Endothelial cell of umbilical vein (primary cell): ENCODE results near the gene NSMCE1.

ENCODE experiments used
- CTCF ChIP-seq, 2 donors: IDR thresholded peaks; 1 replicate in 1 of 2; 2 replicates in 1 of 2; pipeline ENCODE4 v1.5.1; 2011; ENCODE audit warnings: low read length in 2 of 2, mild to moderate bottlenecking in 2 of 2, moderate library complexity in 2 of 2, control low read depth in 1 of 2, inconsistent platforms in 1 of 2, low read depth in 1 of 2; ENCODE audit not compliant: insufficient read depth in 1 of 2; ENCODE audit errors: extremely low read depth in 1 of 2
- EZH2 ChIP-seq: IDR thresholded peaks from 2 replicates; pipeline ENCODE4 v1.6.1; 2012; ENCODE audit warnings: borderline replicate concordance, low read depth, mild to moderate bottlenecking, moderate library complexity, low read length, inconsistent platforms; ENCODE audit not compliant: severe bottlenecking
- FOS ChIP-seq: IDR thresholded peaks from 2 replicates; pipeline ENCODE4 v1.6.1; 2011; ENCODE audit warnings: mild to moderate bottlenecking, low read length, moderate library complexity, borderline replicate concordance; ENCODE audit not compliant: insufficient read depth
- GATA2 ChIP-seq: IDR thresholded peaks from 2 replicates; pipeline ENCODE4 v1.7.0; 2011; ENCODE audit warnings: low read depth, mild to moderate bottlenecking, moderate library complexity, mixed read lengths, low read length; ENCODE audit not compliant: insufficient read length, insufficient read depth
- MYC ChIP-seq: IDR thresholded peaks from one replicate; pipeline ENCODE4 v1.6.1; 2011; ENCODE audit warnings: mild to moderate bottlenecking, low read depth, low read length
- POLR2A ChIP-seq: IDR thresholded peaks from 2 replicates; pipeline ENCODE4 v1.6.1; 2012; ENCODE audit warnings: low read depth, mild to moderate bottlenecking, control low read depth, low read length
- POLR2AphosphoS5 ChIP-seq: IDR thresholded peaks from 2 replicates; pipeline ENCODE4 v1.6.1; 2012; ENCODE audit warnings: low read depth, mild to moderate bottlenecking, control low read depth, low read length, moderate library complexity; ENCODE audit not compliant: insufficient read depth
- TF ChIP-seq, protein P1 (sequence below): IDR thresholded peaks from 2 replicates; pipeline ENCODE4 v1.6.1; 2011; ENCODE audit not compliant: insufficient read depth, insufficient read length

DNA sequence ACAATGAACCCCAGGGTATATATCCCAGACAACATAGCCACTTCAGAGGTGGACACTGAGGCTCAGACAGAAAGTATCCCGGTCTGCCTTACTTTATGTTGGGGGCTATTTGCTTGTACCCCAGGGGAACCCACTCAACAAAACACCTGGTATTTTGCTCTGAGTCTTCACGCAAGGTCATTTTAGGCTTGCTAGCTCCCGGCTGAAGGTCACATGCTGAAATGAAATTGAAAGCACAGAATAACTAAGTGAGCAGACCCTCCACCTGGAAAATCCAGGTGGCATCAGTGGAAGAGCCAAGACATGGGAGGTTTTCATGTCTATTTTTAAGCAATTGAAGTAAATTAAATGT is 69.4 kb downstream of the NSMCE1 start:
- TF ChIP-seq CTCF (IDR thresholded peaks at IDR 0.05; ENCODE audit: extremely low read depth in 1 of 2, insufficient read depth in 1 of 2, low read depth in 1 of 2, low read length in 2 of 2) (no peak), POLR2A (no peak), POLR2AphosphoS5 (no peak), FOS (no peak), EZH2 (no peak), MYC (no peak), GATA2 (no peak)
- TF ChIP-seq, protein P1, sequence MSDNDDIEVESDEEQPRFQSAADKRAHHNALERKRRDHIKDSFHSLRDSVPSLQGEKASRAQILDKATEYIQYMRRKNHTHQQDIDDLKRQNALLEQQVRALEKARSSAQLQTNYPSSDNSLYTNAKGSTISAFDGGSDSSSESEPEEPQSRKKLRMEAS: no peak
